ENCODE measurements around the gene AMN. TPM values are rescaled to one million over a fixed set of nuclear protein-coding genes. Genes with fewer than 3 reads are reported as not detected.

AMN gene
- total RNA-seq, 2 experiments from 2014 or later, result 0.35 to 5.6 TPM

- Histone ChIP-seq H3K36me3 (ENCODE audit: insufficient read depth, low read length) (no peaks in the 10 kb centered on the region), H3K9me2 (ENCODE audit: insufficient read depth, low read length) (no peaks in the 10 kb centered on the region), H3K4me3 (ENCODE audit: low read depth, low read length, poor library complexity, severe bottlenecking) (peak overlapping the region; percentile 36), H3K4me2 (ENCODE audit: low read length) (peak overlapping the region; percentile 72), H3K4me1 (ENCODE audit: insufficient read depth, low read length, poor library complexity, severe bottlenecking) (peaks cover 28% of the 10 kb centered on the region), H2AFZ (ENCODE audit: low read length) (no peak overlapping the region), H3K9me3 (ENCODE audit: low read length) (no peaks in the 10 kb centered on the region), H3K27ac (ENCODE audit: low read depth, low read length, poor library complexity, severe bottlenecking) (peak overlapping the region; percentile 59), H4K20me1 (ENCODE audit: insufficient read depth, low read length) (peaks cover 4% of the 10 kb centered on the region; the same call in 1 of the 2 replicates), H3K79me2 (ENCODE audit: insufficient read depth, low read depth, low read length) (no peaks in the 10 kb centered on the region)
- POLR2A ChIA-PET, result interaction anchor here (0.6 kb wide), 1 partner anchor 1140 kb away, joined by 3 read pairs; no protein-coding TSS in a partner anchor
- peak; percentile 42 for DNase-seq (ENCODE audit: low spot score)
- CTCF ChIA-PET (ENCODE audit: unreplicated experiment), result no interaction called here
- BruUV-seq (replicated peaks), result no TSS peak
- intact Hi-C loops (cut with micrococcal nuclease; ENCODE audit: unreplicated experiment), result loop anchor here (1.0 to 5.0 kb wide), 2 partner anchors 16 to 379 kb away; no protein-coding TSS in a partner anchor
- no peak for TF ChIP-seq EZH2phosphoT487 (IDR thresholded peaks at IDR 0.05; ENCODE audit: borderline replicate concordance, low read depth, low read length)
- TF ChIP-seq, protein P1, sequence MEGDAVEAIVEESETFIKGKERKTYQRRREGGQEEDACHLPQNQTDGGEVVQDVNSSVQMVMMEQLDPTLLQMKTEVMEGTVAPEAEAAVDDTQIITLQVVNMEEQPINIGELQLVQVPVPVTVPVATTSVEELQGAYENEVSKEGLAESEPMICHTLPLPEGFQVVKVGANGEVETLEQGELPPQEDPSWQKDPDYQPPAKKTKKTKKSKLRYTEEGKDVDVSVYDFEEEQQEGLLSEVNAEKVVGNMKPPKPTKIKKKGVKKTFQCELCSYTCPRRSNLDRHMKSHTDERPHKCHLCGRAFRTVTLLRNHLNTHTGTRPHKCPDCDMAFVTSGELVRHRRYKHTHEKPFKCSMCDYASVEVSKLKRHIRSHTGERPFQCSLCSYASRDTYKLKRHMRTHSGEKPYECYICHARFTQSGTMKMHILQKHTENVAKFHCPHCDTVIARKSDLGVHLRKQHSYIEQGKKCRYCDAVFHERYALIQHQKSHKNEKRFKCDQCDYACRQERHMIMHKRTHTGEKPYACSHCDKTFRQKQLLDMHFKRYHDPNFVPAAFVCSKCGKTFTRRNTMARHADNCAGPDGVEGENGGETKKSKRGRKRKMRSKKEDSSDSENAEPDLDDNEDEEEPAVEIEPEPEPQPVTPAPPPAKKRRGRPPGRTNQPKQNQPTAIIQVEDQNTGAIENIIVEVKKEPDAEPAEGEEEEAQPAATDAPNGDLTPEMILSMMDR (conservative IDR thresholded peaks at IDR 0.05; ENCODE audit: low read length), result no peak
Observed at GRCh38 chr14:102900631-102901571, 21.6 kb upstream of the AMN start.

DNA sequence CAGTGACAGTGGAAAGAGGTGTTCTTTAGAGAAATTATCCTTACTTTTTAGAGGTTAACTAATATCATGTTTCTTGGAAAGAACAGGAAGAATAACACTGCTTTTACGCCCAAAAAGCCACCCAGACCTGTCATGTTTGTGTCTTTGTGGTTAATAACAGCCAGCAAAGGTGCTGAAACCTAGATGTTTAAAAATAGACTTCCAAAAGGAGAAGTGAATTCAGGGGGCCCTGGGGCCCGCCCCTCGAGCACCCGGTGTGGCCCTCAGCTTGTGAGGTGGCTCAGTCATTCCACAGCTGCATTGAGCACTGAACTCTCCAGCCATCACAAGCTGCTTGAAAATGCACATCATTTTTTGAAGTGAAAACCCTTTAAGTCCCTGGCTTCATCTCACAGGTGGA lies 20.8 kb upstream of the AMN start:
- Histone ChIP-seq H3K4me2 (ENCODE audit: low read length) (peak overlapping the region; percentile 72), H3K9me3 (ENCODE audit: low read length) (no peaks in the 10 kb centered on the region), H4K20me1 (ENCODE audit: insufficient read depth, low read length) (peaks cover 4% of the 10 kb centered on the region; the same call in 1 of the 2 replicates), H3K27ac (ENCODE audit: low read depth, low read length, poor library complexity, severe bottlenecking) (peak overlapping the region; percentile 59), H3K4me1 (ENCODE audit: insufficient read depth, low read length, poor library complexity, severe bottlenecking) (peaks cover 28% of the 10 kb centered on the region), H2AFZ (ENCODE audit: low read length) (no peak overlapping the region), H3K36me3 (ENCODE audit: insufficient read depth, low read length) (no peaks in the 10 kb centered on the region), H3K79me2 (ENCODE audit: insufficient read depth, low read depth, low read length) (no peaks in the 10 kb centered on the region), H3K4me3 (ENCODE audit: low read depth, low read length, poor library complexity, severe bottlenecking) (peak overlapping the region; percentile 36), H3K9me2 (ENCODE audit: insufficient read depth, low read length) (no peaks in the 10 kb centered on the region)
- ChIA-PET CTCF (ENCODE audit: unreplicated experiment) (no interaction called here), POLR2A (interaction anchor here (0.6 kb wide), 1 partner anchor 49 kb away, joined by 3 read pairs; no protein-coding TSS in a partner anchor)
- no TSS peak for BruUV-seq (replicated peaks)
- peak; percentile 93 for DNase-seq (ENCODE audit: low spot score)
- TF ChIP-seq, protein P1 (conservative IDR thresholded peaks at IDR 0.05; ENCODE audit: low read length), result no peak
- no peak for TF ChIP-seq EZH2phosphoT487 (IDR thresholded peaks at IDR 0.05; ENCODE audit: borderline replicate concordance, low read depth, low read length)
- intact Hi-C loops (cut with micrococcal nuclease; ENCODE audit: unreplicated experiment), result loop anchor here (1.0 to 5.0 kb wide), 2 partner anchors 16 to 379 kb away; no protein-coding TSS in a partner anchor
